SH-SY5Y (cell line): ENCODE measurements around the gene DAP.

Source experiments
- GATA2 ChIP-seq: IDR thresholded peaks from 2 replicates; pipeline ENCODE4 v1.6.1; 2011; ENCODE audit warnings: mild to moderate bottlenecking, low read depth, low read length
- GATA3 ChIP-seq: IDR thresholded peaks from 2 replicates; pipeline ENCODE4 v1.6.1; 2011; ENCODE audit warnings: low read depth, mild to moderate bottlenecking, low read length, moderate library complexity

GRCh38 chr5:10753178-10753577, 7.9 kb downstream of the DAP start:
- TF ChIP-seq GATA2 (no peak), GATA3 (no peak)
